Measurements from ENCODE around the gene FAM9C. TPM values are rescaled to one million over a fixed set of nuclear protein-coding genes. Genes with fewer than 3 reads are reported as not detected.

Gene FAM9C
- total RNA-seq, 1 donor from 2014 or later: 0.16 TPM

- Histone ChIP-seq H3K4me3 (ENCODE audit: insufficient read depth, low read depth, low read length) (no peak overlapping the region), H3K27ac (ENCODE audit: low read depth, low read length) (no peak overlapping the region), H3K9me3 (ENCODE audit: insufficient read depth, low read depth, low read length) (no peaks in the 10 kb centered on the region), H3K79me2 (ENCODE audit: insufficient read depth, low read length) (no peaks in the 10 kb centered on the region), H3K27me3 (ENCODE audit: insufficient read depth, low read length) (no peaks in the 10 kb centered on the region), H3K4me2 (ENCODE audit: low read length) (no peak overlapping the region), H3K4me1 (ENCODE audit: insufficient read depth, low read length) (no peaks in the 10 kb centered on the region), H2AFZ (ENCODE audit: low read depth, low read length) (no peak overlapping the region), H3K9ac (ENCODE audit: low read length) (no peak overlapping the region), H4K20me1 (ENCODE audit: insufficient read depth, low read length) (no peaks in the 10 kb centered on the region), H3K36me3 (ENCODE audit: insufficient read depth, low read length) (no peaks in the 10 kb centered on the region)
- H3K4me1 Mint-ChIP-seq (ENCODE audit: low read depth, unreplicated experiment): peaks cover 1% of the 10 kb centered on the region
- peaks cover 3% of the 10 kb centered on the region for H3K9me3 Mint-ChIP-seq (ENCODE audit: unreplicated experiment)
- peak; percentile 9 for DNase-seq (ENCODE audit: low read depth)
- H3K36me3 Mint-ChIP-seq (ENCODE audit: low read depth, unreplicated experiment): no peaks in the 10 kb centered on the region
- no peak overlapping the region for H3K27ac Mint-ChIP-seq (ENCODE audit: unreplicated experiment)
- no peaks in the 10 kb centered on the region for H3K27me3 Mint-ChIP-seq (ENCODE audit: low read depth, unreplicated experiment)
- TF ChIP-seq EZH2 (IDR thresholded peaks at IDR 0.05; ENCODE audit: insufficient read depth, low read length) (no peak), CTCF (IDR thresholded peaks at IDR 0.05; ENCODE audit: insufficient read depth, low read depth, low read length) (no peak)
- FAIRE-seq: no peak
- H3K4me3 Mint-ChIP-seq (ENCODE audit: unreplicated experiment): no peak overlapping the region
Measured at GRCh38 chrX:13046141-13046855, 1.9 kb upstream of the FAM9C start.

GRCh38 chrX:13043938-13044337, 482 bp downstream of the FAM9C start:
- Histone ChIP-seq H3K9me3 (ENCODE audit: insufficient read depth, low read depth, low read length) (no peaks in the 10 kb centered on the region), H4K20me1 (ENCODE audit: insufficient read depth, low read length) (no peaks in the 10 kb centered on the region), H3K36me3 (ENCODE audit: insufficient read depth, low read length) (no peaks in the 10 kb centered on the region), H2AFZ (ENCODE audit: low read depth, low read length) (no peak overlapping the region), H3K9ac (ENCODE audit: low read length) (no peak overlapping the region), H3K4me2 (ENCODE audit: low read length) (no peak overlapping the region), H3K79me2 (ENCODE audit: insufficient read depth, low read length) (no peaks in the 10 kb centered on the region), H3K27me3 (ENCODE audit: insufficient read depth, low read length) (no peaks in the 10 kb centered on the region), H3K4me1 (ENCODE audit: insufficient read depth, low read length) (no peaks in the 10 kb centered on the region), H3K4me3 (ENCODE audit: insufficient read depth, low read depth, low read length) (no peak overlapping the region), H3K27ac (ENCODE audit: low read depth, low read length) (no peak overlapping the region)
- H3K27me3 Mint-ChIP-seq (ENCODE audit: low read depth, unreplicated experiment): no peaks in the 10 kb centered on the region
- TF ChIP-seq EZH2 (IDR thresholded peaks at IDR 0.05; ENCODE audit: insufficient read depth, low read length) (no peak), CTCF (IDR thresholded peaks at IDR 0.05; ENCODE audit: insufficient read depth, low read depth, low read length) (no peak)
- no peaks in the 10 kb centered on the region for H3K36me3 Mint-ChIP-seq (ENCODE audit: low read depth, unreplicated experiment)
- H3K4me1 Mint-ChIP-seq (ENCODE audit: low read depth, unreplicated experiment): peaks cover 5% of the 10 kb centered on the region
- no peak for DNase-seq (ENCODE audit: low read depth)
- no peak overlapping the region for H3K4me3 Mint-ChIP-seq (ENCODE audit: unreplicated experiment)
- no peaks in the 10 kb centered on the region for H3K9me3 Mint-ChIP-seq (ENCODE audit: unreplicated experiment)
- no peak overlapping the region for H3K27ac Mint-ChIP-seq (ENCODE audit: unreplicated experiment)
- no peak for FAIRE-seq

GRCh38 chrX:13043138-13043537, 1.3 kb downstream of the FAM9C start:
- Histone ChIP-seq H3K4me2 (ENCODE audit: low read length) (no peak overlapping the region), H4K20me1 (ENCODE audit: insufficient read depth, low read length) (no peaks in the 10 kb centered on the region), H2AFZ (ENCODE audit: low read depth, low read length) (no peak overlapping the region), H3K79me2 (ENCODE audit: insufficient read depth, low read length) (no peaks in the 10 kb centered on the region), H3K27me3 (ENCODE audit: insufficient read depth, low read length) (no peaks in the 10 kb centered on the region), H3K4me1 (ENCODE audit: insufficient read depth, low read length) (no peaks in the 10 kb centered on the region), H3K27ac (ENCODE audit: low read depth, low read length) (no peak overlapping the region), H3K36me3 (ENCODE audit: insufficient read depth, low read length) (no peaks in the 10 kb centered on the region), H3K9ac (ENCODE audit: low read length) (no peak overlapping the region), H3K9me3 (ENCODE audit: insufficient read depth, low read depth, low read length) (no peaks in the 10 kb centered on the region), H3K4me3 (ENCODE audit: insufficient read depth, low read depth, low read length) (no peak overlapping the region)
- Mint-ChIP-seq H3K4me3 (ENCODE audit: unreplicated experiment) (no peak overlapping the region), H3K27me3 (ENCODE audit: low read depth, unreplicated experiment) (no peaks in the 10 kb centered on the region), H3K9me3 (ENCODE audit: unreplicated experiment) (no peaks in the 10 kb centered on the region), H3K4me1 (ENCODE audit: low read depth, unreplicated experiment) (peaks cover 4% of the 10 kb centered on the region), H3K36me3 (ENCODE audit: low read depth, unreplicated experiment) (no peaks in the 10 kb centered on the region), H3K27ac (ENCODE audit: unreplicated experiment) (no peak overlapping the region)
- no peak for TF ChIP-seq CTCF (IDR thresholded peaks at IDR 0.05; ENCODE audit: insufficient read depth, low read depth, low read length)
- TF ChIP-seq EZH2 (IDR thresholded peaks at IDR 0.05; ENCODE audit: insufficient read depth, low read length): no peak
- no peak for DNase-seq (ENCODE audit: low read depth)
- FAIRE-seq: peak; percentile 9

Data from astrocyte (in vitro differentiated cells and primary cell).